ENCODE data around the gene SYNCRIP.

GRCh38 chr6:85678602-85679444 is 36.1 kb upstream of the SYNCRIP start:
- TF ChIP-seq CTCF (IDR thresholded peaks at IDR 0.05) = peak in 3 of 7 experiments; percentile 2 to 24 (median 19)
- peak; percentile 99 to 100 (median 100) for TF ChIP-seq POLR2A (IDR thresholded peaks at IDR 0.05)
